Fibroblast of skin of back (primary cell): ENCODE results near the gene RNH1.
A peak's percentile ranks its signal among the peaks of the same experiment; 100 is the strongest.

ENCODE experiments used
- DNase-seq: peaks from one replicate; pipeline ENCODE4 v3.0.0-alpha.2; 2013

RNH1 gene

GRCh38 chr11:537622-538430 lies 30.8 kb upstream of the RNH1 start:
- no peak for DNase-seq

GRCh38 chr11:536841-537621 lies 30.0 kb upstream of the RNH1 start, which contains the start of gene LRRC56:
TSS of gene LRRC56 (plus strand) at chr11:537527. CDS start at chr11:540685, 3,158 bp downstream.
- peak; percentile 81 for DNase-seq

- DNase-seq = peak; percentile 92
Observed at GRCh38 chr11:535519-536454, 28.7 kb upstream of the RNH1 start, which contains the start of gene HRAS. TSS of gene HRAS (minus strand) at chr11:535576.

GRCh38 chr11:535210-535518 lies 28.1 kb upstream of the RNH1 start:
- no peak for DNase-seq

GRCh38 chr11:534396-535209 lies 27.6 kb upstream of the RNH1 start:
- DNase-seq = no peak

- DNase-seq = no peak
Observed at GRCh38 chr11:533586-534395, 26.7 kb upstream of the RNH1 start.

GRCh38 chr11:532986-533585 lies 26.0 kb upstream of the RNH1 start:
- DNase-seq = no peak

- DNase-seq = no peak
Observed at GRCh38 chr11:532527-532985, 25.5 kb upstream of the RNH1 start.

- no peak for DNase-seq
Observed at GRCh38 chr11:531919-532526, 25.0 kb upstream of the RNH1 start.

- DNase-seq = no peak
Observed at GRCh38 chr11:530960-531831, 24.2 kb upstream of the RNH1 start.

GRCh38 chr11:529728-530411 lies 22.8 kb upstream of the RNH1 start:
- DNase-seq = no peak

- no peak for DNase-seq
Observed at GRCh38 chr11:528815-529727, 22.0 kb upstream of the RNH1 start.

GRCh38 chr11:528166-528814 lies 21.2 kb upstream of the RNH1 start:
- DNase-seq = no peak

- DNase-seq = no peak
Observed at GRCh38 chr11:526192-526591, 19.1 kb upstream of the RNH1 start.

- no peak for DNase-seq
Observed at GRCh38 chr11:521177-521688, 14.2 kb upstream of the RNH1 start.

GRCh38 chr11:520428-521176 lies 13.6 kb upstream of the RNH1 start:
- DNase-seq = no peak
